Measurements from ENCODE around the gene PAX2. TPM values are rescaled to one million over a fixed set of nuclear protein-coding genes. Genes with fewer than 3 reads are reported as not detected.

The PAX2 gene
- total RNA-seq, 6 experiments from 2014 or later, result not detected

DNA sequence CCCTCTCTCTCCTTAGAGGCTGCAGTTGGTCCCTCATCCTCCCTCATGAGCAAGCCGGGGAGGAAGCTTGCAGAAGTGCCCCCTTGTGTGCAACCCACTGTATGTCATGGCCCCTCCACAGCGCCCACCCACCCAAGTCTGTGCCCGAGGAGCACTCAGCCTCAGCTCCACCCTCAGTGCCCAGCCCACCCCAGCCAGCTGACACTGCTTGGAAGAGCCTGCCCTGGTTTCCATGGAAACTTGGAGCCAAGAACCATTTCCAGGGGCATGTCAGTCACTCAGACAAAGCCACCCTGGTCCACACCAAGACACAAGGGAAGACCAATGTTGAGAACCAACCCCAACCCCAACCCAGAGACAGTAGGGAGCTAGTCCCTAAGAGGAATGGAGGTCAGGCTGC lies 79.5 kb downstream of the PAX2 start:
- Mint-ChIP-seq H3K36me3 (ENCODE audit: low read depth) (no peaks in the 10 kb centered on the region), H3K4me3 (no peak overlapping the region)

GRCh38 chr10:100825325-100825875 lies 80.0 kb downstream of the PAX2 start:
- no peak overlapping the region for H3K27ac Mint-ChIP-seq

More for the DNA sequence above, 79.5 kb downstream of the PAX2 start:
- Mint-ChIP-seq H3K4me1 (ENCODE audit: low read depth) (peaks cover 15% of the 10 kb centered on the region), H3K27me3 (ENCODE audit: insufficient read depth) (peaks cover 62% of the 10 kb centered on the region), H3K27ac (no peak overlapping the region), H3K9me3 (no peaks in the 10 kb centered on the region)
- TF ChIP-seq, protein P1, sequence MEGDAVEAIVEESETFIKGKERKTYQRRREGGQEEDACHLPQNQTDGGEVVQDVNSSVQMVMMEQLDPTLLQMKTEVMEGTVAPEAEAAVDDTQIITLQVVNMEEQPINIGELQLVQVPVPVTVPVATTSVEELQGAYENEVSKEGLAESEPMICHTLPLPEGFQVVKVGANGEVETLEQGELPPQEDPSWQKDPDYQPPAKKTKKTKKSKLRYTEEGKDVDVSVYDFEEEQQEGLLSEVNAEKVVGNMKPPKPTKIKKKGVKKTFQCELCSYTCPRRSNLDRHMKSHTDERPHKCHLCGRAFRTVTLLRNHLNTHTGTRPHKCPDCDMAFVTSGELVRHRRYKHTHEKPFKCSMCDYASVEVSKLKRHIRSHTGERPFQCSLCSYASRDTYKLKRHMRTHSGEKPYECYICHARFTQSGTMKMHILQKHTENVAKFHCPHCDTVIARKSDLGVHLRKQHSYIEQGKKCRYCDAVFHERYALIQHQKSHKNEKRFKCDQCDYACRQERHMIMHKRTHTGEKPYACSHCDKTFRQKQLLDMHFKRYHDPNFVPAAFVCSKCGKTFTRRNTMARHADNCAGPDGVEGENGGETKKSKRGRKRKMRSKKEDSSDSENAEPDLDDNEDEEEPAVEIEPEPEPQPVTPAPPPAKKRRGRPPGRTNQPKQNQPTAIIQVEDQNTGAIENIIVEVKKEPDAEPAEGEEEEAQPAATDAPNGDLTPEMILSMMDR (IDR thresholded peaks at IDR 0.05), result no peak
- DNase-seq, result no peak

DNA sequence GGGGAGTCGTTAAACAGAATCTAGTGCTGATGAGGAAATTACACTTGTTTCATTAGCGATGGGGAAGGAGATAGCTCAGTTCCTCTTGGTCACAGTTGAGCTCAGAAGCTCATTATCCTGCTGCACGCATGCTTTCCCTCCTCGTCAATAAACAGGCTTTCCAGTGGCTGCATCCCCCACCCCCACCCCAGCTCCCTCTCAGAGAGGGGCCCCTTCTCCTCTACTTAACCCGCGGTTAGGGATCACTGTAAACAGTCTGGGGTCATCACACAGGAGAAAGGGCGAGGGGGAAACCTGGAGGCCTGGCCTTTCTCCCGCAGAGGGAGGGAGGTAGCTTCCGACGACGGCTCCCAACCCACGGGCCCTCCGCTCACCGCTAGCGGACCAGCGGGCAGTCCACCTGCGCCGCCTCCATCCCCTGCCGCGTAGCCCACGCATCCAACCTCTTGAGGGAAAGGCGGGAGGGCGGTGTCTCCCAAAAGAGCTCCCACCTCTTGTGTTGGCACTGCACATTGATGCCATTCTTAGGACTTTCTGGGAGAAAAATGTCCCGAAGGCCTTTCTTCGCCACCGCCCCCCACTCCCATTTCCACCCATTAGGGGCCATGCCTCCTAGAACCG lies 80.8 kb downstream of the PAX2 start:
- TF ChIP-seq, protein P1 (IDR thresholded peaks at IDR 0.05), result no peak
- peaks cover 68% of the 10 kb centered on the region for H3K27me3 Mint-ChIP-seq (ENCODE audit: insufficient read depth)
- H3K4me1 Mint-ChIP-seq (ENCODE audit: low read depth), result peaks cover 15% of the 10 kb centered on the region
- H3K36me3 Mint-ChIP-seq (ENCODE audit: low read depth), result no peaks in the 10 kb centered on the region
- DNase-seq, result no peak
- no peak overlapping the region for H3K27ac Mint-ChIP-seq
- H3K4me3 Mint-ChIP-seq, result no peak overlapping the region
- H3K9me3 Mint-ChIP-seq, result no peaks in the 10 kb centered on the region

More at GRCh38 chr10:100825325-100825875, 80.0 kb downstream of the PAX2 start:
- H3K36me3 Mint-ChIP-seq (ENCODE audit: low read depth), result no peaks in the 10 kb centered on the region
- no peak for DNase-seq
- H3K9me3 Mint-ChIP-seq, result no peaks in the 10 kb centered on the region
- peaks cover 15% of the 10 kb centered on the region for H3K4me1 Mint-ChIP-seq (ENCODE audit: low read depth)
- TF ChIP-seq, protein P1 (IDR thresholded peaks at IDR 0.05), result no peak
- H3K4me3 Mint-ChIP-seq, result no peak overlapping the region
- H3K27me3 Mint-ChIP-seq (ENCODE audit: insufficient read depth), result peaks cover 62% of the 10 kb centered on the region

- TF ChIP-seq, protein P1 (IDR thresholded peaks at IDR 0.05), result no peak
- no peak overlapping the region for H3K27ac Mint-ChIP-seq
- H3K4me3 Mint-ChIP-seq, result no peak overlapping the region
- no peak for DNase-seq
- peaks cover 15% of the 10 kb centered on the region for H3K4me1 Mint-ChIP-seq (ENCODE audit: low read depth)
- no peaks in the 10 kb centered on the region for H3K9me3 Mint-ChIP-seq
- H3K27me3 Mint-ChIP-seq (ENCODE audit: insufficient read depth), result peaks cover 71% of the 10 kb centered on the region
- no peaks in the 10 kb centered on the region for H3K36me3 Mint-ChIP-seq (ENCODE audit: low read depth)
Measured at GRCh38 chr10:100826661-100826982, 81.2 kb downstream of the PAX2 start.

GRCh38 chr10:100826983-100827818 lies 81.8 kb downstream of the PAX2 start:
- H3K4me3 Mint-ChIP-seq, result no peak overlapping the region
- peaks cover 15% of the 10 kb centered on the region for H3K4me1 Mint-ChIP-seq (ENCODE audit: low read depth)
- no peak overlapping the region for H3K27ac Mint-ChIP-seq
- TF ChIP-seq, protein P1 (IDR thresholded peaks at IDR 0.05), result 0 out of 2 replicates have a peak, but pooled peaks have one; percentile 9
- H3K9me3 Mint-ChIP-seq, result no peaks in the 10 kb centered on the region
- H3K36me3 Mint-ChIP-seq (ENCODE audit: low read depth), result no peaks in the 10 kb centered on the region
- H3K27me3 Mint-ChIP-seq (ENCODE audit: insufficient read depth), result peaks cover 76% of the 10 kb centered on the region
- no peak for DNase-seq
